Measurements from ENCODE around the gene TCERG1L.

Gene TCERG1L

GRCh38 chr10:131352765-131353290, 41.3 kb upstream of the TCERG1L start:
- peaks cover 9% of the 10 kb centered on the region; the same call in 1 of the 2 replicates for H3K9me3 ChIP-seq (ENCODE audit: insufficient read depth, low read depth, low read length)
- no peaks in the 10 kb centered on the region for H3K36me3 ChIP-seq (ENCODE audit: insufficient read depth, low read length)
- no peaks in the 10 kb centered on the region for H3K4me1 ChIP-seq (ENCODE audit: insufficient read depth, low read length, poor library complexity, severe bottlenecking)
- no peaks in the 10 kb centered on the region for H3F3A ChIP-seq (ENCODE audit: low read depth)
- H3K27me3 ChIP-seq (ENCODE audit: insufficient read depth, low read length, poor library complexity, severe bottlenecking): no peaks in the 10 kb centered on the region
- no peak overlapping the region for H2AFZ ChIP-seq (ENCODE audit: low read length)
- no peaks in the 10 kb centered on the region for H3K9me2 ChIP-seq (replicated peaks; ENCODE audit: low read depth, low read length)
- no peaks in the 10 kb centered on the region for H3K79me2 ChIP-seq (ENCODE audit: insufficient read depth, low read length)
- H4K20me1 ChIP-seq (ENCODE audit: insufficient read depth, low read length, poor library complexity, severe bottlenecking): no peaks in the 10 kb centered on the region
- H3K4me3 ChIP-seq (ENCODE audit: low read length, poor library complexity, severe bottlenecking): no peak overlapping the region
- no peak overlapping the region for H3K9ac ChIP-seq (ENCODE audit: low read depth, low read length, poor library complexity, severe bottlenecking)
- no peak for TF ChIP-seq EZH2phosphoT487 (IDR thresholded peaks at IDR 0.05; ENCODE audit: borderline replicate concordance)
- TF ChIP-seq CTCF (conservative IDR thresholded peaks at IDR 0.05; ENCODE audit: low read length): no peak
- no peak overlapping the region for H3K4me2 ChIP-seq (ENCODE audit: low read depth, low read length, poor library complexity, severe bottlenecking)

GRCh38 chr10:131350660-131351059, 39.1 kb upstream of the TCERG1L start:
- Histone ChIP-seq H4K20me1 (ENCODE audit: insufficient read depth, low read length, poor library complexity, severe bottlenecking) (no peaks in the 10 kb centered on the region), H3K9me2 (replicated peaks; ENCODE audit: low read depth, low read length) (no peaks in the 10 kb centered on the region), H3K4me1 (ENCODE audit: insufficient read depth, low read length, poor library complexity, severe bottlenecking) (no peaks in the 10 kb centered on the region), H3K9me3 (ENCODE audit: insufficient read depth, low read depth, low read length) (peaks cover 9% of the 10 kb centered on the region; the same call in 1 of the 2 replicates), H2AFZ (ENCODE audit: low read length) (no peak overlapping the region), H3K79me2 (ENCODE audit: insufficient read depth, low read length) (no peaks in the 10 kb centered on the region), H3K27me3 (ENCODE audit: insufficient read depth, low read length, poor library complexity, severe bottlenecking) (no peaks in the 10 kb centered on the region), H3K4me2 (ENCODE audit: low read depth, low read length, poor library complexity, severe bottlenecking) (no peak overlapping the region), H3K9ac (ENCODE audit: low read depth, low read length, poor library complexity, severe bottlenecking) (no peak overlapping the region), H3K4me3 (ENCODE audit: low read length, poor library complexity, severe bottlenecking) (no peak overlapping the region), H3F3A (ENCODE audit: low read depth) (no peaks in the 10 kb centered on the region), H3K36me3 (ENCODE audit: insufficient read depth, low read length) (no peaks in the 10 kb centered on the region)
- TF ChIP-seq EZH2phosphoT487 (IDR thresholded peaks at IDR 0.05; ENCODE audit: borderline replicate concordance) (no peak), CTCF (conservative IDR thresholded peaks at IDR 0.05; ENCODE audit: low read length) (no peak)

- H3K4me2 ChIP-seq (ENCODE audit: low read depth, low read length, poor library complexity, severe bottlenecking): no peak overlapping the region
Measured at GRCh38 chr10:131350245-131350644, 38.7 kb upstream of the TCERG1L start.

More at GRCh38 chr10:131350245-131350644, 38.7 kb upstream of the TCERG1L start:
- H3F3A ChIP-seq (ENCODE audit: low read depth): no peaks in the 10 kb centered on the region
- H2AFZ ChIP-seq (ENCODE audit: low read length): no peak overlapping the region
- no peak overlapping the region for H3K9ac ChIP-seq (ENCODE audit: low read depth, low read length, poor library complexity, severe bottlenecking)
- H3K9me3 ChIP-seq (ENCODE audit: insufficient read depth, low read depth, low read length): peaks cover 9% of the 10 kb centered on the region; the same call in 1 of the 2 replicates
- no peaks in the 10 kb centered on the region for H4K20me1 ChIP-seq (ENCODE audit: insufficient read depth, low read length, poor library complexity, severe bottlenecking)
- no peaks in the 10 kb centered on the region for H3K4me1 ChIP-seq (ENCODE audit: insufficient read depth, low read length, poor library complexity, severe bottlenecking)
- no peaks in the 10 kb centered on the region for H3K36me3 ChIP-seq (ENCODE audit: insufficient read depth, low read length)
- no peaks in the 10 kb centered on the region for H3K79me2 ChIP-seq (ENCODE audit: insufficient read depth, low read length)
- no peaks in the 10 kb centered on the region for H3K9me2 ChIP-seq (replicated peaks; ENCODE audit: low read depth, low read length)
- no peaks in the 10 kb centered on the region for H3K27me3 ChIP-seq (ENCODE audit: insufficient read depth, low read length, poor library complexity, severe bottlenecking)
- no peak overlapping the region for H3K4me3 ChIP-seq (ENCODE audit: low read length, poor library complexity, severe bottlenecking)
- no peak for TF ChIP-seq EZH2phosphoT487 (IDR thresholded peaks at IDR 0.05; ENCODE audit: borderline replicate concordance)
- TF ChIP-seq CTCF (conservative IDR thresholded peaks at IDR 0.05; ENCODE audit: low read length): no peak
